ENCODE measurements around the gene SVEP1. TPM values are rescaled to one million over a fixed set of nuclear protein-coding genes. Genes with fewer than 3 reads are reported as not detected.

Gene SVEP1
- total and polyA plus RNA-seq, 2 experiments from 2014 or later, result 0.18 to 0.63 TPM

DNA sequence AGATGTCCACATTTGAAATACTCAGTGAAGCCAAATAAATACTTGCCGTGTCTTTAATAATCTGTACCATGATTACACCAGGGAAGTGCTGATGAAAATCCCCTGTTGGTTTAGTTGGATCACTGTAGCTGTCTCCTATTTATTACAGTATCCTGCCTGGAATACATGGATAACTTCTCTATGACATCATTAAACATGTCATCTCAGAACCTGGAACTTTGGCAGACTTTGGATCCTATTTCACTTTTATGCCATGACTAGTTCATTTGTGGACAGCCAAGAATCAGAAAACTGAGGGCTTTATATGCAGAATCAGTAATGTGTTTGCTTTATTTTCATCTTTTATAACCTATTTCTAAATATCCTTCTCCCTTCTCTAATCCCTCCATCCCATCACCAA lies 241.8 kb downstream of the SVEP1 start, which contains the start of gene TXNDC8:
TXNDC8 (minus strand) TSS at position 137 of the 400 bp plus-strand sequence.
- Mint-ChIP-seq H3K4me1 (no peaks in the 10 kb centered on the region), H3K9me3 (no peaks in the 10 kb centered on the region), H3K27me3 (ENCODE audit: insufficient read depth, low read depth, poor library complexity) (no peaks in the 10 kb centered on the region), H3K36me3 (ENCODE audit: low read depth) (no peaks in the 10 kb centered on the region), H3K4me3 (no peak within 1 kb of the TSS), H3K27ac (no peak within 1 kb of the TSS)
- H3K36me3 ChIP-seq (ENCODE audit: insufficient read depth), result no peaks in the 10 kb centered on the region
- no peak within 1 kb of the TSS for H2AFZ ChIP-seq
- H3K4me2 ChIP-seq, result no peak within 1 kb of the TSS
- no peaks in the 10 kb centered on the region for H4K20me1 ChIP-seq (replicated peaks; ENCODE audit: insufficient read depth)
- H3K27ac ChIP-seq (ENCODE audit: low read depth), result no peak within 1 kb of the TSS
- TF ChIP-seq, protein P1, sequence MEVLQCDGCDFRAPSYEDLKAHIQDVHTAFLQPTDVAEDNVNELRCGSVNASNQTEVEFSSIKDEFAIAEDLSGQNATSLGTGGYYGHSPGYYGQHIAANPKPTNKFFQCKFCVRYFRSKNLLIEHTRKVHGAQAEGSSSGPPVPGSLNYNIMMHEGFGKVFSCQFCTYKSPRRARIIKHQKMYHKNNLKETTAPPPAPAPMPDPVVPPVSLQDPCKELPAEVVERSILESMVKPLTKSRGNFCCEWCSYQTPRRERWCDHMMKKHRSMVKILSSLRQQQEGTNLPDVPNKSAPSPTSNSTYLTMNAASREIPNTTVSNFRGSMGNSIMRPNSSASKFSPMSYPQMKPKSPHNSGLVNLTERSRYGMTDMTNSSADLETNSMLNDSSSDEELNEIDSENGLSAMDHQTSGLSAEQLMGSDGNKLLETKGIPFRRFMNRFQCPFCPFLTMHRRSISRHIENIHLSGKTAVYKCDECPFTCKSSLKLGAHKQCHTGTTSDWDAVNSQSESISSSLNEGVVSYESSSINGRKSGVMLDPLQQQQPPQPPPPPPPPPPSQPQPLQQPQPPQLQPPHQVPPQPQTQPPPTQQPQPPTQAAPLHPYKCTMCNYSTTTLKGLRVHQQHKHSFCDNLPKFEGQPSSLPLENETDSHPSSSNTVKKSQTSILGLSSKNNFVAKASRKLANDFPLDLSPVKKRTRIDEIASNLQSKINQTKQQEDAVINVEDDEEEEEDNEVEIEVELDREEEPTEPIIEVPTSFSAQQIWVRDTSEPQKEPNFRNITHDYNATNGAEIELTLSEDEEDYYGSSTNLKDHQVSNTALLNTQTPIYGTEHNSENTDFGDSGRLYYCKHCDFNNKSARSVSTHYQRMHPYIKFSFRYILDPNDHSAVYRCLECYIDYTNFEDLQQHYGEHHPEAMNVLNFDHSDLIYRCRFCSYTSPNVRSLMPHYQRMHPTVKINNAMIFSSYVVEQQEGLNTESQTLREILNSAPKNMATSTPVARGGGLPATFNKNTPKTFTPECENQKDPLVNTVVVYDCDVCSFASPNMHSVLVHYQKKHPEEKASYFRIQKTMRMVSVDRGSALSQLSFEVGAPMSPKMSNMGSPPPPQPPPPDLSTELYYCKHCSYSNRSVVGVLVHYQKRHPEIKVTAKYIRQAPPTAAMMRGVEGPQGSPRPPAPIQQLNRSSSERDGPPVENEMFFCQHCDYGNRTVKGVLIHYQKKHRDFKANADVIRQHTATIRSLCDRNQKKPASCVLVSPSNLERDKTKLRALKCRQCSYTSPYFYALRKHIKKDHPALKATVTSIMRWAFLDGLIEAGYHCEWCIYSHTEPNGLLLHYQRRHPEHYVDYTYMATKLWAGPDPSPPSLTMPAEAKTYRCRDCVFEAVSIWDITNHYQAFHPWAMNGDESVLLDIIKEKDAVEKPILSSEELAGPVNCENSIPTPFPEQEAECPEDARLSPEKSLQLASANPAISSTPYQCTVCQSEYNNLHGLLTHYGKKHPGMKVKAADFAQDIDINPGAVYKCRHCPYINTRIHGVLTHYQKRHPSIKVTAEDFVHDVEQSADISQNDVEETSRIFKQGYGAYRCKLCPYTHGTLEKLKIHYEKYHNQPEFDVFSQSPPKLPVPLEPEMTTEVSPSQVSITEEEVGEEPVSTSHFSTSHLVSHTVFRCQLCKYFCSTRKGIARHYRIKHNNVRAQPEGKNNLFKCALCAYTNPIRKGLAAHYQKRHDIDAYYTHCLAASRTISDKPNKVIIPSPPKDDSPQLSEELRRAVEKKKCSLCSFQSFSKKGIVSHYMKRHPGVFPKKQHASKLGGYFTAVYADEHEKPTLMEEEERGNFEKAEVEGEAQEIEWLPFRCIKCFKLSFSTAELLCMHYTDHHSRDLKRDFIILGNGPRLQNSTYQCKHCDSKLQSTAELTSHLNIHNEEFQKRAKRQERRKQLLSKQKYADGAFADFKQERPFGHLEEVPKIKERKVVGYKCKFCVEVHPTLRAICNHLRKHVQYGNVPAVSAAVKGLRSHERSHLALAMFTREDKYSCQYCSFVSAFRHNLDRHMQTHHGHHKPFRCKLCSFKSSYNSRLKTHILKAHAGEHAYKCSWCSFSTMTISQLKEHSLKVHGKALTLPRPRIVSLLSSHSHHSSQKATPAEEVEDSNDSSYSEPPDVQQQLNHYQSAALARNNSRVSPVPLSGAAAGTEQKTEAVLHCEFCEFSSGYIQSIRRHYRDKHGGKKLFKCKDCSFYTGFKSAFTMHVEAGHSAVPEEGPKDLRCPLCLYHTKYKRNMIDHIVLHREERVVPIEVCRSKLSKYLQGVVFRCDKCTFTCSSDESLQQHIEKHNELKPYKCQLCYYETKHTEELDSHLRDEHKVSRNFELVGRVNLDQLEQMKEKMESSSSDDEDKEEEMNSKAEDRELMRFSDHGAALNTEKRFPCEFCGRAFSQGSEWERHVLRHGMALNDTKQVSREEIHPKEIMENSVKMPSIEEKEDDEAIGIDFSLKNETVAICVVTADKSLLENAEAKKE (CRISPR knock-in tag; IDR thresholded peaks at IDR 0.05), result no peak
- TF ChIP-seq EZH2phosphoT487 (IDR thresholded peaks at IDR 0.05; ENCODE audit: unreplicated experiment), result no peak
- TF ChIP-seq EZH2 (IDR thresholded peaks at IDR 0.05; ENCODE audit: low read depth, unreplicated experiment), result no peak
- TF ChIP-seq POLR2AphosphoS5 (IDR thresholded peaks at IDR 0.05; ENCODE audit: low read depth), result no peak
- TF ChIP-seq, protein P2, sequence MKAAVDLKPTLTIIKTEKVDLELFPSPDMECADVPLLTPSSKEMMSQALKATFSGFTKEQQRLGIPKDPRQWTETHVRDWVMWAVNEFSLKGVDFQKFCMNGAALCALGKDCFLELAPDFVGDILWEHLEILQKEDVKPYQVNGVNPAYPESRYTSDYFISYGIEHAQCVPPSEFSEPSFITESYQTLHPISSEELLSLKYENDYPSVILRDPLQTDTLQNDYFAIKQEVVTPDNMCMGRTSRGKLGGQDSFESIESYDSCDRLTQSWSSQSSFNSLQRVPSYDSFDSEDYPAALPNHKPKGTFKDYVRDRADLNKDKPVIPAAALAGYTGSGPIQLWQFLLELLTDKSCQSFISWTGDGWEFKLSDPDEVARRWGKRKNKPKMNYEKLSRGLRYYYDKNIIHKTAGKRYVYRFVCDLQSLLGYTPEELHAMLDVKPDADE (IDR thresholded peaks at IDR 0.05), result no peak
- TF ChIP-seq NANOG (IDR thresholded peaks at IDR 0.05; ENCODE audit: borderline replicate concordance), result no peak
- TF ChIP-seq ZNF331 (CRISPR knock-in tag; IDR thresholded peaks at IDR 0.05; ENCODE audit: low read depth), result no peak
- TF ChIP-seq, protein P3, sequence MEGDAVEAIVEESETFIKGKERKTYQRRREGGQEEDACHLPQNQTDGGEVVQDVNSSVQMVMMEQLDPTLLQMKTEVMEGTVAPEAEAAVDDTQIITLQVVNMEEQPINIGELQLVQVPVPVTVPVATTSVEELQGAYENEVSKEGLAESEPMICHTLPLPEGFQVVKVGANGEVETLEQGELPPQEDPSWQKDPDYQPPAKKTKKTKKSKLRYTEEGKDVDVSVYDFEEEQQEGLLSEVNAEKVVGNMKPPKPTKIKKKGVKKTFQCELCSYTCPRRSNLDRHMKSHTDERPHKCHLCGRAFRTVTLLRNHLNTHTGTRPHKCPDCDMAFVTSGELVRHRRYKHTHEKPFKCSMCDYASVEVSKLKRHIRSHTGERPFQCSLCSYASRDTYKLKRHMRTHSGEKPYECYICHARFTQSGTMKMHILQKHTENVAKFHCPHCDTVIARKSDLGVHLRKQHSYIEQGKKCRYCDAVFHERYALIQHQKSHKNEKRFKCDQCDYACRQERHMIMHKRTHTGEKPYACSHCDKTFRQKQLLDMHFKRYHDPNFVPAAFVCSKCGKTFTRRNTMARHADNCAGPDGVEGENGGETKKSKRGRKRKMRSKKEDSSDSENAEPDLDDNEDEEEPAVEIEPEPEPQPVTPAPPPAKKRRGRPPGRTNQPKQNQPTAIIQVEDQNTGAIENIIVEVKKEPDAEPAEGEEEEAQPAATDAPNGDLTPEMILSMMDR (conservative IDR thresholded peaks at IDR 0.05; ENCODE audit: low read depth in 2 of 2), result no peak
- no peak for TF ChIP-seq ZNF114 (CRISPR knock-in tag; IDR thresholded peaks at IDR 0.05)
- TF ChIP-seq CREB1 (CRISPR knock-in tag; IDR thresholded peaks at IDR 0.05; ENCODE audit: low read depth), result no peak
- no peak for TF ChIP-seq STAT1 (IDR thresholded peaks at IDR 0.05; ENCODE audit: unreplicated experiment)
- TF ChIP-seq, protein P4, sequence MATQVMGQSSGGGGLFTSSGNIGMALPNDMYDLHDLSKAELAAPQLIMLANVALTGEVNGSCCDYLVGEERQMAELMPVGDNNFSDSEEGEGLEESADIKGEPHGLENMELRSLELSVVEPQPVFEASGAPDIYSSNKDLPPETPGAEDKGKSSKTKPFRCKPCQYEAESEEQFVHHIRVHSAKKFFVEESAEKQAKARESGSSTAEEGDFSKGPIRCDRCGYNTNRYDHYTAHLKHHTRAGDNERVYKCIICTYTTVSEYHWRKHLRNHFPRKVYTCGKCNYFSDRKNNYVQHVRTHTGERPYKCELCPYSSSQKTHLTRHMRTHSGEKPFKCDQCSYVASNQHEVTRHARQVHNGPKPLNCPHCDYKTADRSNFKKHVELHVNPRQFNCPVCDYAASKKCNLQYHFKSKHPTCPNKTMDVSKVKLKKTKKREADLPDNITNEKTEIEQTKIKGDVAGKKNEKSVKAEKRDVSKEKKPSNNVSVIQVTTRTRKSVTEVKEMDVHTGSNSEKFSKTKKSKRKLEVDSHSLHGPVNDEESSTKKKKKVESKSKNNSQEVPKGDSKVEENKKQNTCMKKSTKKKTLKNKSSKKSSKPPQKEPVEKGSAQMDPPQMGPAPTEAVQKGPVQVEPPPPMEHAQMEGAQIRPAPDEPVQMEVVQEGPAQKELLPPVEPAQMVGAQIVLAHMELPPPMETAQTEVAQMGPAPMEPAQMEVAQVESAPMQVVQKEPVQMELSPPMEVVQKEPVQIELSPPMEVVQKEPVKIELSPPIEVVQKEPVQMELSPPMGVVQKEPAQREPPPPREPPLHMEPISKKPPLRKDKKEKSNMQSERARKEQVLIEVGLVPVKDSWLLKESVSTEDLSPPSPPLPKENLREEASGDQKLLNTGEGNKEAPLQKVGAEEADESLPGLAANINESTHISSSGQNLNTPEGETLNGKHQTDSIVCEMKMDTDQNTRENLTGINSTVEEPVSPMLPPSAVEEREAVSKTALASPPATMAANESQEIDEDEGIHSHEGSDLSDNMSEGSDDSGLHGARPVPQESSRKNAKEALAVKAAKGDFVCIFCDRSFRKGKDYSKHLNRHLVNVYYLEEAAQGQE (IDR thresholded peaks at IDR 0.05; ENCODE audit: unreplicated experiment), result no peak
- TF ChIP-seq JUNB (IDR thresholded peaks at IDR 0.05; ENCODE audit: unreplicated experiment), result no peak
- ATAC-seq (no peak), DNase-seq (ENCODE audit: low spot score) (no peak)
- no peaks in the 10 kb centered on the region for H3K27me3 ChIP-seq (ENCODE audit: insufficient read depth)
- H3F3A ChIP-seq (replicated peaks; ENCODE audit: low read depth), result no peaks in the 10 kb centered on the region
- no peaks in the 10 kb centered on the region for H3K4me1 ChIP-seq (ENCODE audit: insufficient read depth)
- no peak within 1 kb of the TSS for H3K4me3 ChIP-seq
- no peaks in the 10 kb centered on the region for H3K9me2 ChIP-seq (ENCODE audit: insufficient read depth)
- no peaks in the 10 kb centered on the region for H3K79me2 ChIP-seq (replicated peaks; ENCODE audit: insufficient read depth)
